ENCODE measurements around the gene SH3PXD2B.
A peak's percentile ranks its signal among the peaks of the same experiment; 100 is the strongest.
"Not testable (repeated sequence)": the region's sequence is repeated elsewhere in the genome, so short reads cannot be mapped to it uniquely, and the experiment has no call there.

Gene SH3PXD2B

DNA sequence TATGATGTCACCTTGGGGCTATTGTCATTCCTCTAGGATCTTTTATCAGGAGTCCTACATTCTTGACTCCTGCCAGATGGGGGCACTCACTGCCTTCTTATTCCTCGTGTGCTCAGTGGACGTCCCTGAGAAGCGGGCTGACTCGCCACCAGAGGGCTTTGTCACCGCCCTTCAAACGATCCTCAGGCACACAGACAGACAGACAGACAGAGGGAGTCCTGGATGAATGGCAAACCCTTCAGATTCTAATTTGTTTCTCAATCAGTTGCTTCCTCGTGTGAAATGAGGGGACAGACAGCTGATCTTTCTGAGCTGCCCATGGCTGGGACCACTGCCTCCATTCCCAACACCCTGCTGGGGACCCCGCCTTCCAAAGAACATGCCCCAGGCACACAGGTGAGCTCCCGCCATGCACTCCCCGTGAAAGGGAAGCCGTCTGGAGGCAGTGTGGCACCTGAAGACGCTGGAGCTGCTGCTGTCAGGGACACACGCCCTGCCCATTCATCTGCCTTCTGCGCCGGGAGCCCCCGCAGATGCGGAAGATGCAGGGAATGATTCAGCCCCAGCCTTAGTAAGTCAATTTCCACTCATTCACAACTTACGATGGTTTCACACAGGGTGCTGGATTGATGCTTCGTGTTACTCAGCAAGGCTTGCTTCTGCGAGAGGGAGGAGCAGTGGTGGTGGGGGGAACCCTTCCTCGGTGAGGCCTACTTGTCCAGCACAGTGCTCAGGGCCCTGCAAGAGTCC lies 24.9 kb upstream of the SH3PXD2B start:
- DNase-seq (ENCODE audit: insufficient read length, low spot score) (peak; percentile 83), FAIRE-seq (peak; percentile 65)
- no peak for TF ChIP-seq POLR2A (IDR thresholded peaks at IDR 0.05; ENCODE audit: low read depth, low read length)

DNA sequence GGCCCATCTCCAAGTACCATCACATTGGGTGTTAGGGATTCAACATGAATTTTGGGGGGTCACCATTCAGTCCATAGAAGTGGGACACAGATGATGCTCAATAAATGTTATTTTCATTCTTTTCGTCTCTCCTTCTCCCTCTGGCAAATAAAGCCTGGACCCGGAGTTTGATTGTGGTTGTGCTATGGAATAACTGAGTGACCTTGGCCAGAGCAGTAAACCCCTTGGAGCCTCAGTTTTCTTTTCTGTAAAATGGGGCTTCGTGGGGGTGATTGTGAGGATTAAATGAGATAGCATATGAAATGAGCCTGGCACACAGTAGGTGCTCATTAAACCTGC lies 24.3 kb upstream of the SH3PXD2B start:
- not testable (repeated sequence) for FAIRE-seq; DNase-seq (ENCODE audit: insufficient read length, low spot score)

DNA sequence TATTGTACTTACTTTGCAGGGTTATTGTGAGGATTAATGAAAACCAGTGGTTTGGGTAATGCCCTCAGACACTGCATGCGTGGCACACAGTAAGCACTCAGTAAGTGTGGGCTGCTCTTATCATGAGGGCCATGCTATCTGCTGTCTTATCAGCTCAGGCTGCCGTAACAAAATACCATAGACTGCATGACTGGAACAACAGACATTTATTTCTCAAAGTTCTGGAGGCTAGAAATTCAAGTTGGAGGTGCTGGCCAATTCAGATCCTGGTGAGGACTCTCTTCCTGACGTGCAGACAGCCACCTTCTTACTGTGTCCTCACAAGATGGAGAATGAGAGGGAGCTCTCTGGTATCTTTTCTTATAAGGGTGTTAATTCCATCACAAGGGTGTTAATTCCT lies 23.9 kb upstream of the SH3PXD2B start:
- TF ChIP-seq POLR2A (IDR thresholded peaks at IDR 0.05; ENCODE audit: low read depth, low read length): no peak
- no peak for FAIRE-seq
- no peak for DNase-seq (ENCODE audit: insufficient read length, low spot score)

DNA sequence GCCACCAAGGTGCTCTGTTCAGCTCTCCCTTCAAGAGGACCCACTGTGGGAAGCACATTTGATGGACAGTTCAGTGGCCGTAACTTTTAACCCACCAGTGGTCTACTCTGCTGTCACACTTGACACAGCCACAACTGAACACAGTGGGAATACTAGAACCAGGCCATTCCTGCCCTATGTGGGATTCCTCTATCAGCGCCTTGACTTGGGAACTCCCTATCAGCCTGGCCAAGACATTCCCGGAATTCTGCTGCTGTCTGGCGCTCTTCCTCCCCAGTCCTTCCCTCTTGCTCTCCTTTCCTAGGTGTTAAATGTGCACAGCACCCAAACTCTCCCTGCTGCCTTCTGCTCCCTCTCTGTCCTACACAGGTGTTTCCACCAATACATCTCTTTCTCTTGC lies 23.1 kb upstream of the SH3PXD2B start:
- DNase-seq (ENCODE audit: insufficient read length, low spot score) (no peak), FAIRE-seq (no peak)
- TF ChIP-seq POLR2A (IDR thresholded peaks at IDR 0.05; ENCODE audit: low read depth, low read length): no peak

DNA sequence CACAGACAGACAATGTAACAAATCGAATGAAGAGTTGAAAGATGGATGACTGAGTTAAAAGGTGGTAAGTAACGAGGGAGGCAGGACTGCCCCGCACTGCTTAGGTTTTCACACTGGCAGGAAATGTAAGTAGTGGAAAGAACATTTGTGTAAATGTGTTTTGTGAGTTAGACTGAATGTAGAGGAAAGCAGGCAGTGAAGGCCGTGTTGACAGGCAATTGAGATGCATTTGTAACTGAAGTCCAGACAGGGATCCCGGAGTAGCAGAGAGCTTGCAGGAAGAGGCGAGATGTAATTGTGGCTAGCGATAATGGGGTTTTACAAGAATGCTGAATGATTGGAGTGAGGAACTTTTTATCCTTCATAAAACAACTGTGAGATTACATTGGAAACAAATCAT lies 20.0 kb upstream of the SH3PXD2B start:
- TF ChIP-seq POLR2A (IDR thresholded peaks at IDR 0.05; ENCODE audit: low read depth, low read length): no peak
- FAIRE-seq (no peak), DNase-seq (ENCODE audit: insufficient read length, low spot score) (no peak)

DNA sequence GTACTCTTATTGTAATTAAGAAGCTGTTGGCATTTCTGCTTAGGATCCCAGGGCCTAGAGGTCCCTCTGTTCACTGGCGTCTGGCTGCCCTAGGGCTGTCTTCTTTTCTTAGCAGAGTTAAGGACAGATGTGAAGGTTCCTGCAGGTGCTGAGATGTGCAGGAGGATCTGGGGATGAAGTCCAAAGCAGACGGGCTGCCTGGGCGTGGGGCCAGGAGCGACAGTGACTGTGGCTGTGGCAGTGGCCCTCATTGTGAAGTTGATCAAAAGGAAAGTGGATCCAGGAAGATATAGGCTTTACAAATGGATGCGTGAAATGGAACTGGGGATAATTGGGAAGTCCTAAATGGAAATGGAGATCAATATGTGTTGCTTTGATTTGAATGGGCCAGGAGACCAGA lies 19.1 kb upstream of the SH3PXD2B start:
- DNase-seq (ENCODE audit: insufficient read length, low spot score) (no peak), FAIRE-seq (no peak)
- no peak for TF ChIP-seq POLR2A (IDR thresholded peaks at IDR 0.05; ENCODE audit: low read depth, low read length)

DNA sequence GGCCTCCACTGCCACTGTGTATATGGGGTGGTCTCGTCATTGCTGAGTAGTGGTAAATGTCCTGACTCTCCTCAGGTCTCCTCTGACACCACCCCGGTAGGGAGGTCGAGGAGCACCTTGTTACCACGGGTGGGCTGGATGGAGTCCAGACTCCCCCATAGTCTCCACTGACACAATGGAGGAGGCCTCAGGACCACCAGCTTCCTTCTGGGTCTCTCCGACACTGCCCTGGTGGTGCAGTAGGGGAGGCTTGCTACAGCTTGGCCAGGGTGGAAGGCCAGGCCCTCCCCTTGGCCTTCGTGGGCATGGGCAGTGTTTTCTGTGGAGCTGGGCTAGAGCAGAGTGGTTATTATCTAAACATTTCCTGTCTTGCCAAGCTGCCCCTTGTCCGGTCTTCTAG lies 15.4 kb upstream of the SH3PXD2B start:
- TF ChIP-seq POLR2A (IDR thresholded peaks at IDR 0.05; ENCODE audit: low read depth, low read length): no peak
- no peak for FAIRE-seq

DNA sequence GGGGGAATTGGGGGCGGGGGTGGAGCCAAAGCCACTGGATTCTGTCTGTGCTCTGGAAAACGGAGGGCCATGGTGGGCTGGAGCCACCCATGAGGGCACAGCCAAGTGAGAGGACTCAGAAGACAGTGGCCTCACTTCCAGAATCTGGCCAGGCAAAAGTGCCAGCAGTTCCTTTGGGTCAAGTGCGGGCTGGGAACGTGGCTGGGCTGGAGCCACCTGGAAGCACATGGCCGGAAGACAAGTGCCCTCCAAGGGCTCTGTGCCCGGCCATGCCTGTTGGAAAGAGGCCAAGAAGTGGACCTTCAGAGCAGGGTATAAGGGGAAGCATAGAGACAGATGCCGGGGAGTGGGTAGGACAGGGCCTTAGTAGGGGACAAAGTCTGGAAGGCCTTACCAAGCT lies 11.7 kb upstream of the SH3PXD2B start:
- FAIRE-seq (no peak), DNase-seq (ENCODE audit: insufficient read length, low spot score) (no peak)
- no peak for TF ChIP-seq POLR2A (IDR thresholded peaks at IDR 0.05; ENCODE audit: low read depth, low read length)

More for the DNA sequence above, 15.4 kb upstream of the SH3PXD2B start:
- DNase-seq (ENCODE audit: insufficient read length, low spot score): no peak

DNA sequence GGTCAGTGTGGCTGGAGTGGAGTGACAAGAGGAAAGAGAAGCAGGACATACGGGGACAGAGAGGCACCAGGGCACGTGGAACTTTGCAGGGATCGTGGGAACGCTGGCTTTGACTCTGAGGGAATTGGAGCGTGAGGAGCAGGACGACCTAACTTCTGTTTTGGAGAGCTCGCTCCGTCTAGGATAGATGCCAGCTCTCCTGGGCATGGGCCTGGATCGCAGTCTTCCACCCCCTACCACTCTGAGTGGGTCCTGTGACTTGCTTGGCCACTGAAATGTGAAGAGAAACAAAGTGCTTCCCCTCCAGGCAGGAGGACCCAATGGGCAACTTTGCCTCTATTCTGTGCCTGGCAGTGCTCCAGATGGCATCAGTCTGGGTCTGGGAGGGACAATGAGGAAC lies 8.7 kb upstream of the SH3PXD2B start:
- TF ChIP-seq POLR2A (IDR thresholded peaks at IDR 0.05; ENCODE audit: low read depth, low read length): no peak
- DNase-seq (ENCODE audit: insufficient read length, low spot score) (no peak), FAIRE-seq (no peak)

DNA sequence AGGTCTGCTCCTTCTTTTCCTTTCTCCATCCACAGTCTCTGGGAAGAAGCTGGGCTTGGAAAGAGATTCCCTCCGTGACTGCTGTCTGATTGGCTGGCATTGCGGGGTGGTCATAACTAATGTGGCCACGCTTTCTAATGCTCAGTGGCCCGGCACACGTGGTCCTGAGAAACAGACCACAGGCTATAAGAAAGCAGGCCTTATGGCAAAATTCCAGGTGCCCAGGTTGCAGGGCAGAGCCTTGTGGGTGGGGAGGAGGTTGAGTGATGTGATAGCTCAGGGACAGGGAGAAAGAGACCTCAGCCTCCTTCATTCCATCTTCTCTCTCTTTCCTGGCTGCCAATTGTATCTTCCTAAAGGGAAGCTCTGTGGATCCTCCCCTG lies 5.4 kb upstream of the SH3PXD2B start:
- no peak for DNase-seq (ENCODE audit: insufficient read length, low spot score)
- TF ChIP-seq POLR2A (IDR thresholded peaks at IDR 0.05; ENCODE audit: low read depth, low read length): no peak
- FAIRE-seq: no peak

DNA sequence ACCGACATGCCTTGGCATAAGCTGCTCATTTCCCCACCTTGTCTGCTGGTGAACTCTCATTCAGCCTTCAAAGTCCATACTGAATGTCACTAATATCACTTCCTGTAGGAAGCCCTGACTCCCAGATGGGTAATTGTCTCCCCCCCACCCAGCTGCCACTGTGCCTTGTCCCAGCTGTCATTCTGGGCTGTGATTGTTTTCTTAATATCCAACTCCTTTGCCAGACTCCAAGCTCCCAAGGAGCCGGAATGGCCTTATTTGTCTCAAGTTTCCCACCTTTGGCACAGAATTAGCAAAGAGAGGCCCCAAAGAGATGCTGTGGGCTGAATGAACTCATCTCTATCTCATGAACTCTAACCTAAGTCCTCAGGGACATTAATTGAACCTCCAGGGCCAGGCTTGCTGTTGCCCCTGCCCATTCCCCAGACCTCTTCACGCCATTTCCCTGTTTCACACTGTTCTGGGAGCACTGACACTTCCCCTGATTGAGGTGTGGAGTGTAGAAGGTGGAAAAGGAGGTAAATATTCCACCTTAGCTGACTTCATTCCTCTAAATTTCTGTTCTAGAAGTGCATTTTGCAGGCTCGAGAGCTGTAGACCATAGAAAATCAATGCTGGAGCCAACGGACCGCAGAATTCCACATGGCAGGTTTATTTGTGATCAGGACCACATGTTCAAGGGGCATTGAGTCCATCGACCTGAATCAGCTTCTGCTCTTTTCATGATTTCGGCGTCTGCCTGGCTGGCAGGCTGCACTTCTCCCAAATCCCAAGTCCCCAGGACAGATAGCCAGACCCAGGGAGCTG lies 4.9 kb upstream of the SH3PXD2B start:
- TF ChIP-seq POLR2A (IDR thresholded peaks at IDR 0.05; ENCODE audit: low read depth, low read length): no peak
- DNase-seq (ENCODE audit: insufficient read length, low spot score): no peak
- no peak for FAIRE-seq

DNA sequence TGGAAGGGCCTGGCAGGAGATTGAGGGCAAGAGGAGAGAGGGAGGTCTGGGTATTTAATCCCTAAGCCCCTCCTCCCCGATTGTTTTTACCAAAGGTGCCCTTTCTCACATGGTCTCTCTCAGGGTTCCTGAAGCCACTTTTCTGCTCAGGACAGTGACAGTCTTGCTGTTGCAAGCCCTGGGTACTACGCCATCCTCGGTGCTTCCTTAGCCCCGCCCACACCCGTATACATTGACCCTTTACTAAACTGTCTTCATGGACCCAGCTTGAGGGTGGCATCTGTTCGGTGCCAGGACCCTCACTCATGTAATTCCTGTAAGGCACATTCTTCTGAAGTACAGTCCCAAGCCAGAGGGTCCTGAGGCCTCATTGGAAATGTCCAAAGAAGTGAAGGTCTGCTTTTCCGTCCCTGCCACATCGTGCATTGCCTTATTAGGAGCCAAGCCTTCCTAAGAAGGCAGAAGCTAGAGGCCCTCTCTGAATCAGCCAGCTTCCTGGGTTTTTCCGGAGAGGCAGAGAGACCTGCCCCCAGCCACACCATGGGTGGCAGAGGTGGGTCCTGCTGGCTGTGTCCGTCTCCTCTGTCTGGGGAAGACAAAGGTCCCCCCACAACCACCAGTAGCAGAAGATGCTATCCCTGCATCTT lies 1.9 kb upstream of the SH3PXD2B start:
- no peak for DNase-seq (ENCODE audit: insufficient read length, low spot score)
- TF ChIP-seq POLR2A (IDR thresholded peaks at IDR 0.05; ENCODE audit: low read depth, low read length): no peak
- no peak for FAIRE-seq

DNA sequence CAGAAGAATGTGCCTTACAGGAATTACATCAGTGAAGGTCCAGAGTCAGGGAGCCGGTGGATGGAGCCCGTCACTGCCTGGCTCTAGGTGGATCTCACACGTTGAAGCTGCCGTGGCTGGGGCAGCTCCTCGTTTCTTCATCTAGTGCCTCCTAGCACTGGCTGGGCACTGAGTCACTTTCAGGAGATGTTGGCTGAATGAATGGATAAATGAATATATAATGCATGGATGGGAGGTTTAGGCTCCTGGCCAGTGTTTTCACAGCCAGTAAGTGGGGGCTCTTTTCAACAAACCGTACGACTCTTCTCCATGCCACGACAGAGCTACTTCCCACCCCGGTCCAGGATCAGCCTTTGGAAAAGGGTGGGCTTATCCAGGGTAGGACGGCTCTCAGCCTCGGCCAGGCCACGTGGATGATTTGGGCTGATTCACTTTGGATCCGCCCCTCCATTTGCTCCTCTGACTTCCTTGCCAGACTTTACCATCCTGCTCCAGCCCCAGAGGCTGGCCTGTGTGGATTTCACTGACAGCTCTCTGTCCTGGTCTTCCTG lies 1.3 kb upstream of the SH3PXD2B start:
- no peak for TF ChIP-seq POLR2A (IDR thresholded peaks at IDR 0.05; ENCODE audit: low read depth, low read length)
- DNase-seq (ENCODE audit: insufficient read length, low spot score) (no peak), FAIRE-seq (no peak)

DNA sequence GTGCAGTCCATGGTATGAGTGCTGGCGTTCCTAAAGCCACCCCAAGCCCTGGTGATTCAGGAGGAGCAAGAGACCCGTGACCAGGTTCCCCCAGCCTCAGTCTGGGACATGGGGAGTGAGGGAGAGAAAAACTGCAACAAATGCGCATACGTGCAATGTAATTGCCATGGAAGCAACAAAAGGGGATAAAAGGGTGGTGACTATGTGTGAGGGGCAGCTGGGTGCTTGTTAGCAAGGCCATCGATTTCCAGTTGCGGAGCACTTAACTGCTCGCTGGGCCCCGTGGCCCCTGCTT lies 709 bp upstream of the SH3PXD2B start:
- no peak for FAIRE-seq
- no peak for DNase-seq (ENCODE audit: insufficient read length, low spot score)
- no peak for TF ChIP-seq POLR2A (IDR thresholded peaks at IDR 0.05; ENCODE audit: low read depth, low read length)

DNA sequence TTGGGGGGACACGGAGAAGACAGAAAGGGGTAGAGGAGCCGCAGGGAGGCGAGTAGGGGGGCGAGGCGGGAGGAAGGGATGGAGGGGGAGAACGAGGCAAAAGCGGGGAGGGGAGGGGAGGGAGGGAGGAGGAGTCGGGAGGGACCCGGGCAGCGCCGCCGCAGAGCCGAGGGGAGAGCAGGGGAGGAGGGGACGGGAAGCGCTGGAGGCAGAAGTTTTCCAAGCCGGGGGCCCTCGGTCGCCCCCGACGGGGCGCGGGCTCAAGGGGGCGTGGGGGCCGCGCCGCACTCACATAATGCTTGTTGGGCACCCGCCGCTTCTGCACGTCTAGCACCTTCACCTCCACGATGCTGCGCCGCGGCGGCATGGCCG lies 353 bp downstream of the SH3PXD2B start:
- FAIRE-seq (no peak), DNase-seq (ENCODE audit: insufficient read length, low spot score) (no peak)
- no peak for TF ChIP-seq POLR2A (IDR thresholded peaks at IDR 0.05; ENCODE audit: low read depth, low read length)

Measured in H54 (cell line).